Measurements from ENCODE around the gene MED1.

Gene MED1

DNA sequence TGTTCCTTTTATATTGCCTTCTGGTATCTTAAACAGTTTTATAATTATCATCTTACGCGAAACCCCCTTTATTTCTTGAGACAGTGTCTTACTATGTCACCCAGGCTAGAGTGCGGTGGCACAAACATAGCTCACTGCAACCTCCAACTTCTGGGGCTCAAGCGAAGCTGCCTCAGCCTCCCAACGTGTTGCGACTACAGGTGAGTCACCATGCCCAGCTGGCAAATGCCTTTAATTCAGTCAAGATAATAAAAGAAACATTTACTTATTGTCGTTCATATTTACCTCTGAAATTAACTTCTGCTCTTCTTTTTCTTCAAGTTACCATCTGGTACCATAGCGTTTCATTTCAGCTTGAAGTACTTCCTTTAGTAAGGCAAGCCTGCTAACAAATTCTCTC is 93.6 kb downstream of the MED1 start:
- Histone ChIP-seq H3K9me3 (no peaks in the 10 kb centered on the region), H3K27ac (peak overlapping the region; percentile 90), H3K4me1 (ENCODE audit: control insufficient read depth in 1 of 2, insufficient read depth in 1 of 2, low read depth in 1 of 2, low read length in 1 of 2) (peaks cover 34 to 36% of the 10 kb centered on the region in 2 experiments), H3K36me3 (no peaks in the 10 kb centered on the region), H3K4me3 (ENCODE audit: low read depth in 1 of 2, low read length in 1 of 2) (no peak overlapping the region), H3K27me3 (no peaks in the 10 kb centered on the region)
- TF ChIP-seq, protein P1, sequence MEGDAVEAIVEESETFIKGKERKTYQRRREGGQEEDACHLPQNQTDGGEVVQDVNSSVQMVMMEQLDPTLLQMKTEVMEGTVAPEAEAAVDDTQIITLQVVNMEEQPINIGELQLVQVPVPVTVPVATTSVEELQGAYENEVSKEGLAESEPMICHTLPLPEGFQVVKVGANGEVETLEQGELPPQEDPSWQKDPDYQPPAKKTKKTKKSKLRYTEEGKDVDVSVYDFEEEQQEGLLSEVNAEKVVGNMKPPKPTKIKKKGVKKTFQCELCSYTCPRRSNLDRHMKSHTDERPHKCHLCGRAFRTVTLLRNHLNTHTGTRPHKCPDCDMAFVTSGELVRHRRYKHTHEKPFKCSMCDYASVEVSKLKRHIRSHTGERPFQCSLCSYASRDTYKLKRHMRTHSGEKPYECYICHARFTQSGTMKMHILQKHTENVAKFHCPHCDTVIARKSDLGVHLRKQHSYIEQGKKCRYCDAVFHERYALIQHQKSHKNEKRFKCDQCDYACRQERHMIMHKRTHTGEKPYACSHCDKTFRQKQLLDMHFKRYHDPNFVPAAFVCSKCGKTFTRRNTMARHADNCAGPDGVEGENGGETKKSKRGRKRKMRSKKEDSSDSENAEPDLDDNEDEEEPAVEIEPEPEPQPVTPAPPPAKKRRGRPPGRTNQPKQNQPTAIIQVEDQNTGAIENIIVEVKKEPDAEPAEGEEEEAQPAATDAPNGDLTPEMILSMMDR (IDR thresholded peaks at IDR 0.05) = no peak

All from neutrophil (primary cell).